OCI-LY1 (cell line): ENCODE measurements around the gene PACSIN2.
"Not testable (repeated sequence)": the region's sequence is repeated elsewhere in the genome, so short reads cannot be mapped to it uniquely, and the experiment has no call there.

Experiments
- H2AFZ ChIP-seq: fragments of 200-600 bp; sonication (generic), shearing (Covaris generic); 2 replicates; pipeline ENCODE4 v1.6.0; 2014; ENCODE audit warnings: antibody characterized with exemption, mild to moderate bottlenecking, low read length
- H3F3A ChIP-seq: fragments of 200-600 bp; sonication (generic), shearing (Covaris generic); 2 replicates; pipeline ENCODE4 v1.6.0; 2014; ENCODE audit warnings: mild to moderate bottlenecking, antibody characterized with exemption, low read length, moderate library complexity; ENCODE audit not compliant: insufficient read depth
- H3K27ac ChIP-seq: fragments of 200-600 bp; sonication (generic); 2 replicates; pipeline ENCODE4 v1.5.1; 2014; ENCODE audit warnings: low read length, mixed run types, mild to moderate bottlenecking, low read depth; ENCODE audit not compliant: poor library complexity, severe bottlenecking
- H3K27me3 ChIP-seq: fragments of 200-600 bp; sonication (generic); 2 replicates; pipeline ENCODE4 v1.6.0; 2014; ENCODE audit warnings: antibody characterized with exemption, mild to moderate bottlenecking, low read length, moderate library complexity; ENCODE audit not compliant: insufficient read depth
- H3K36me3 ChIP-seq: fragments of 200-600 bp; sonication (generic); 2 replicates; pipeline ENCODE4 v1.6.1; 2014; ENCODE audit warnings: mild to moderate bottlenecking, antibody characterized with exemption, low read length, moderate library complexity, mixed read lengths; ENCODE audit not compliant: insufficient read depth
- H3K4me1 ChIP-seq: fragments of 200-600 bp; sonication (generic); 2 replicates; pipeline ENCODE4 v1.5.1; 2014; ENCODE audit warnings: mild to moderate bottlenecking, low read length, moderate library complexity; ENCODE audit not compliant: insufficient read depth, severe bottlenecking
- H3K4me2 ChIP-seq: fragments of 200-600 bp; sonication (generic), shearing (Covaris generic); 2 replicates; pipeline ENCODE4 v1.6.1; 2014; ENCODE audit warnings: low read length
- H3K4me3 ChIP-seq: fragments of 200-600 bp; sonication (generic); 2 replicates; pipeline ENCODE4 v1.5.1; 2014; ENCODE audit warnings: low read length, low read depth, mild to moderate bottlenecking, mixed read lengths; ENCODE audit not compliant: poor library complexity, severe bottlenecking
- H3K79me2 ChIP-seq: fragments of 200-600 bp; shearing (Covaris generic); 2 replicates; pipeline ENCODE4 v1.6.1; 2016; ENCODE audit warnings: mixed run types, low read length, mixed read lengths; ENCODE audit not compliant: insufficient read depth
- H3K9ac ChIP-seq: fragments of 200-600 bp; sonication (generic), shearing (Covaris generic); 2 replicates; pipeline ENCODE4 v1.6.1; 2014; ENCODE audit warnings: mild to moderate bottlenecking, low read length, mixed read lengths
- H3K9me2 ChIP-seq: fragments of 200-600 bp; sonication (generic), shearing (Covaris generic); 2 replicates; pipeline ENCODE4 v1.6.1; 2014; ENCODE audit warnings: low read depth, mild to moderate bottlenecking, low read length, mixed read lengths
- H3K9me3 ChIP-seq: fragments of 200-600 bp; shearing (Covaris generic); 2 replicates; pipeline ENCODE4 v1.6.1; 2014; ENCODE audit warnings: low read length, mixed read lengths
- H4K20me1 ChIP-seq: fragments of 200-600 bp; sonication (generic), shearing (Covaris generic); 2 replicates; pipeline ENCODE4 v1.6.0; 2016; ENCODE audit warnings: mild to moderate bottlenecking, low read length; ENCODE audit not compliant: insufficient read depth
- CTCF ChIP-seq: fragments of 200-600 bp; sonication (generic), shearing (Covaris generic); IDR thresholded peaks from 2 replicates; pipeline ENCODE4 v1.5.1; 2017; ENCODE audit warnings: mild to moderate bottlenecking, antibody characterized with exemption, low read length, moderate library complexity, mixed read lengths
- EZH2 ChIP-seq: fragments of 200-600 bp; sonication (generic), shearing (Covaris generic); IDR thresholded peaks from 2 replicates; pipeline ENCODE4 v1.8.0; 2017; ENCODE audit warnings: borderline replicate concordance, mixed run types, mild to moderate bottlenecking, antibody characterized with exemption, low read length, moderate library complexity, mixed read lengths

The PACSIN2 gene

GRCh38 chr22:42918500-42918899 lies 96.4 kb downstream of the PACSIN2 start:
- H4K20me1 ChIP-seq, result no peaks in the 10 kb centered on the region
- no peaks in the 10 kb centered on the region for H3K9me3 ChIP-seq
- no peak overlapping the region for H2AFZ ChIP-seq
- H3K4me1 ChIP-seq, result no peaks in the 10 kb centered on the region
- no peak overlapping the region for H3K9ac ChIP-seq
- TF ChIP-seq CTCF (no peak), EZH2 (no peak)
- H3K36me3 ChIP-seq, result no peaks in the 10 kb centered on the region
- no peaks in the 10 kb centered on the region for H3F3A ChIP-seq
- H3K27ac ChIP-seq, result no peak overlapping the region
- no peak overlapping the region for H3K4me2 ChIP-seq
- no peak overlapping the region for H3K4me3 ChIP-seq
- H3K27me3 ChIP-seq, result no peaks in the 10 kb centered on the region
- H3K9me2 ChIP-seq, result no peaks in the 10 kb centered on the region
- no peaks in the 10 kb centered on the region for H3K79me2 ChIP-seq

GRCh38 chr22:42917358-42917757 lies 97.6 kb downstream of the PACSIN2 start:
- not testable (repeated sequence) for H4K20me1 ChIP-seq, H3K9me2 ChIP-seq, H3K4me2 ChIP-seq, H2AFZ ChIP-seq, H3K27ac ChIP-seq, H3K27me3 ChIP-seq, H3F3A ChIP-seq, H3K4me3 ChIP-seq, H3K4me1 ChIP-seq, H3K9ac ChIP-seq, H3K79me2 ChIP-seq, H3K9me3 ChIP-seq, H3K36me3 ChIP-seq

- Histone ChIP-seq H3K4me2 (no peak overlapping the region), H3K9me2 (no peaks in the 10 kb centered on the region), H3K79me2 (no peaks in the 10 kb centered on the region)
Observed at GRCh38 chr22:42915980-42916765, 98.8 kb downstream of the PACSIN2 start.

More at GRCh38 chr22:42915980-42916765, 98.8 kb downstream of the PACSIN2 start:
- H3K36me3 ChIP-seq, result no peaks in the 10 kb centered on the region
- H3K4me1 ChIP-seq, result no peaks in the 10 kb centered on the region
- no peaks in the 10 kb centered on the region for H3F3A ChIP-seq
- H3K27ac ChIP-seq, result no peak overlapping the region
- H3K27me3 ChIP-seq, result no peaks in the 10 kb centered on the region
- no peak overlapping the region for H3K4me3 ChIP-seq
- no peak for TF ChIP-seq CTCF
- TF ChIP-seq EZH2, result no peak
- no peaks in the 10 kb centered on the region for H3K9me3 ChIP-seq
- no peaks in the 10 kb centered on the region for H4K20me1 ChIP-seq
- no peak overlapping the region for H3K9ac ChIP-seq
- H2AFZ ChIP-seq, result no peak overlapping the region
